ENCODE results near the gene SLC29A3.
"Not testable (repeated sequence)": the region's sequence is repeated elsewhere in the genome, so short reads cannot be mapped to it uniquely, and the experiment has no call there.

SLC29A3 gene

GRCh38 chr10:71319042-71319799 lies at the start of gene SLC29A3:
SLC29A3 (plus strand) TSS chr10:71319259; CDS start chr10:71319310, 51 bp downstream.
- Mint-ChIP-seq H3K4me1 (peaks cover 21 to 24% of the 10 kb centered on the region in 2 donors), H3K9me3 (peaks cover 0 to 1% of the 10 kb centered on the region in 2 donors), H3K36me3 (peaks cover 10 to 12% of the 10 kb centered on the region in 2 donors), H3K27ac (peak within 1 kb of the TSS; percentile 98), H3K4me3 (peak within 1 kb of the TSS; percentile 99 to 100), H3K27me3 (peaks cover 0 to 4% of the 10 kb centered on the region in 2 donors)
- ATAC-seq (replicated peaks) (peak; percentile 87 to 92), DNase-seq (peak; percentile 68)

- Mint-ChIP-seq H3K4me1 (peaks cover 0 to 3% of the 10 kb centered on the region in 2 donors), H3K27me3 (peaks cover 10 to 17% of the 10 kb centered on the region in 2 donors), H3K36me3 (no peaks in the 10 kb centered on the region), H3K9me3 (no peaks in the 10 kb centered on the region), H3K27ac (no peak overlapping the region), H3K4me3 (no peak overlapping the region)
- ATAC-seq (replicated peaks) (no peak), DNase-seq (no peak)
These were observed 49.5 kb upstream of the SLC29A3 start for GRCh38 chr10:71269301-71270288.

- ATAC-seq (replicated peaks) (peak; percentile 82 to 87), DNase-seq (no peak)
- no peaks in the 10 kb centered on the region for H3K9me3 Mint-ChIP-seq
These were observed 48.5 kb upstream of the SLC29A3 start for GRCh38 chr10:71270301-71271220.

GRCh38 chr10:71271662-71272055 lies 47.4 kb upstream of the SLC29A3 start:
- DNase-seq: no peak
- peaks cover 0 to 3% of the 10 kb centered on the region in 2 donors for H3K4me1 Mint-ChIP-seq
- no peaks in the 10 kb centered on the region for H3K9me3 Mint-ChIP-seq
- peaks cover 10 to 15% of the 10 kb centered on the region in 2 donors for H3K27me3 Mint-ChIP-seq
- H3K36me3 Mint-ChIP-seq: no peaks in the 10 kb centered on the region
- no peak overlapping the region for H3K27ac Mint-ChIP-seq
- no peak overlapping the region for H3K4me3 Mint-ChIP-seq
- ATAC-seq (replicated peaks): no peak

More at GRCh38 chr10:71270301-71271220, 48.5 kb upstream of the SLC29A3 start:
- Mint-ChIP-seq H3K4me1 (peaks cover 0 to 3% of the 10 kb centered on the region in 2 donors), H3K4me3 (no peak overlapping the region), H3K27ac (no peak overlapping the region), H3K27me3 (peaks cover 10 to 17% of the 10 kb centered on the region in 2 donors), H3K36me3 (no peaks in the 10 kb centered on the region)

- Mint-ChIP-seq H3K4me3 (no peak overlapping the region), H3K27me3 (peaks cover 8 to 10% of the 10 kb centered on the region in 2 donors), H3K27ac (no peak overlapping the region), H3K9me3 (no peaks in the 10 kb centered on the region), H3K36me3 (no peaks in the 10 kb centered on the region), H3K4me1 (peaks cover 0 to 3% of the 10 kb centered on the region in 2 donors)
- ATAC-seq (replicated peaks): no peak
- no peak for DNase-seq
These were observed 46.8 kb upstream of the SLC29A3 start for GRCh38 chr10:71272056-71272771.

GRCh38 chr10:71272974-71273373 lies 46.1 kb upstream of the SLC29A3 start:
- not testable (repeated sequence) for H3K4me1 Mint-ChIP-seq; H3K36me3 Mint-ChIP-seq; H3K9me3 Mint-ChIP-seq; H3K4me3 Mint-ChIP-seq; H3K27ac Mint-ChIP-seq; H3K27me3 Mint-ChIP-seq; DNase-seq; ATAC-seq (replicated peaks)

- Mint-ChIP-seq H3K36me3 (no peaks in the 10 kb centered on the region), H3K4me1 (peaks cover 0 to 3% of the 10 kb centered on the region in 2 donors), H3K27me3 (peaks cover 5 to 6% of the 10 kb centered on the region in 2 donors), H3K27ac (peak overlapping the region; percentile 80), H3K9me3 (no peaks in the 10 kb centered on the region), H3K4me3 (no peak overlapping the region)
- DNase-seq (no peak), ATAC-seq (replicated peaks) (no peak)
These were observed 45.6 kb upstream of the SLC29A3 start for GRCh38 chr10:71273506-71273905.

- no peaks in the 10 kb centered on the region for H3K9me3 Mint-ChIP-seq
- DNase-seq (no peak), ATAC-seq (replicated peaks) (no peak)
- H3K4me1 Mint-ChIP-seq: no peaks in the 10 kb centered on the region
- peaks cover 0 to 2% of the 10 kb centered on the region in 2 donors for H3K27me3 Mint-ChIP-seq
- H3K27ac Mint-ChIP-seq: no peak overlapping the region
- H3K4me3 Mint-ChIP-seq: no peak overlapping the region
- no peaks in the 10 kb centered on the region for H3K36me3 Mint-ChIP-seq
These were observed 43.9 kb upstream of the SLC29A3 start for GRCh38 chr10:71274901-71275796.

GRCh38 chr10:71276873-71277272 lies 42.2 kb upstream of the SLC29A3 start:
- Mint-ChIP-seq H3K36me3 (no peaks in the 10 kb centered on the region), H3K27ac (no peak overlapping the region), H3K9me3 (no peaks in the 10 kb centered on the region), H3K4me1 (no peaks in the 10 kb centered on the region), H3K4me3 (no peak overlapping the region), H3K27me3 (peaks cover 0 to 4% of the 10 kb centered on the region in 2 donors)
- DNase-seq (no peak), ATAC-seq (replicated peaks) (no peak)

- H3K36me3 Mint-ChIP-seq: no peaks in the 10 kb centered on the region
These were observed 41.0 kb upstream of the SLC29A3 start for GRCh38 chr10:71277914-71278665.

GRCh38 chr10:71278691-71279588 lies 40.1 kb upstream of the SLC29A3 start:
- peaks cover 0 to 3% of the 10 kb centered on the region in 2 donors for H3K4me1 Mint-ChIP-seq
- H3K27me3 Mint-ChIP-seq: peaks cover 0 to 4% of the 10 kb centered on the region in 2 donors
- H3K9me3 Mint-ChIP-seq: no peaks in the 10 kb centered on the region
- H3K4me3 Mint-ChIP-seq: no peak overlapping the region
- H3K36me3 Mint-ChIP-seq: no peaks in the 10 kb centered on the region
- H3K27ac Mint-ChIP-seq: no peak overlapping the region
- no peak for ATAC-seq (replicated peaks)
- DNase-seq: no peak

More at GRCh38 chr10:71277914-71278665, 41.0 kb upstream of the SLC29A3 start:
- H3K4me1 Mint-ChIP-seq: peaks cover 0 to 3% of the 10 kb centered on the region in 2 donors
- H3K27ac Mint-ChIP-seq: no peak overlapping the region
- DNase-seq (no peak), ATAC-seq (replicated peaks) (no peak)
- H3K4me3 Mint-ChIP-seq: no peak overlapping the region
- H3K27me3 Mint-ChIP-seq: peaks cover 0 to 4% of the 10 kb centered on the region in 2 donors
- H3K9me3 Mint-ChIP-seq: no peaks in the 10 kb centered on the region

Measured in stimulated activated naive B cell treated with anti-CD40 and anti-IgM and Interleukin-4, amounts not matched to agents 10 μg/mL and 1 μg/mL and 100 μg/mL, for 72 hours (primary cell).